Body of pancreas (tissue), 4 donors: Measurements from ENCODE around the gene TMPRSS11D.

Experiments
- POLR2A ChIP-seq, 3 donors: fragments of 450-650 bp; IDR thresholded peaks; one replicate each; pipeline ENCODE4 v1.6.1; 2016; ENCODE audit warnings: antibody characterized with exemption in 3 of 3, mild to moderate bottlenecking in 2 of 3
- TF ChIP-seq, protein P1 (sequence below), 7 experiments: fragments of 450-650 bp in 4 of 7; fragments of 200-600 bp in 3 of 7; sonication (generic) in 3 of 7; IDR thresholded peaks; one replicate each; pipeline ENCODE4 v1.5.1; 2016 to 2019; ENCODE audit warnings: antibody characterized with exemption in 7 of 7

DNA sequence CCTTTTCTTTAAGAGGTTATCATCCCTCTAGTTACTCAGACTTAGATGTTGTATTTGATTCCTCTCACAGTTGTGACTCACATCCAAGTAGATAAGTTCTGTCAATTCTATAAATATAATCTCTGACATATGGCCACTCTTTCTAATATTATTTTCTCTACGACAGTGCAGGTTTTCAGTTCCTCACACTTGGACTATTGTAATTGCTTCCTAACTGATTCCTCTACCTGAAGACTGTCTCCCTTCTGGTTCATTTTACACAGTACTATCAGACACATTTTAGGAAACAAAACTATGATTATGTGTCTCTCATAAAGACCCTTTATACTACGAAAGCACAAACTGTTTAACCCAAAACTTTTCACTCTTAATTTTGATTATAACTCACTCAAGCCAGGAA, 98.3 kb downstream of the TMPRSS11D start:
- TF ChIP-seq, protein P1, sequence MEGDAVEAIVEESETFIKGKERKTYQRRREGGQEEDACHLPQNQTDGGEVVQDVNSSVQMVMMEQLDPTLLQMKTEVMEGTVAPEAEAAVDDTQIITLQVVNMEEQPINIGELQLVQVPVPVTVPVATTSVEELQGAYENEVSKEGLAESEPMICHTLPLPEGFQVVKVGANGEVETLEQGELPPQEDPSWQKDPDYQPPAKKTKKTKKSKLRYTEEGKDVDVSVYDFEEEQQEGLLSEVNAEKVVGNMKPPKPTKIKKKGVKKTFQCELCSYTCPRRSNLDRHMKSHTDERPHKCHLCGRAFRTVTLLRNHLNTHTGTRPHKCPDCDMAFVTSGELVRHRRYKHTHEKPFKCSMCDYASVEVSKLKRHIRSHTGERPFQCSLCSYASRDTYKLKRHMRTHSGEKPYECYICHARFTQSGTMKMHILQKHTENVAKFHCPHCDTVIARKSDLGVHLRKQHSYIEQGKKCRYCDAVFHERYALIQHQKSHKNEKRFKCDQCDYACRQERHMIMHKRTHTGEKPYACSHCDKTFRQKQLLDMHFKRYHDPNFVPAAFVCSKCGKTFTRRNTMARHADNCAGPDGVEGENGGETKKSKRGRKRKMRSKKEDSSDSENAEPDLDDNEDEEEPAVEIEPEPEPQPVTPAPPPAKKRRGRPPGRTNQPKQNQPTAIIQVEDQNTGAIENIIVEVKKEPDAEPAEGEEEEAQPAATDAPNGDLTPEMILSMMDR (IDR thresholded peaks at IDR 0.05), result no peak
- TF ChIP-seq POLR2A (IDR thresholded peaks at IDR 0.05), result no peak
